HepG2 (cell line): ENCODE data around the gene OVCA2. TPM values are rescaled to one million over a fixed set of nuclear protein-coding genes. Genes with fewer than 3 reads are reported as not detected.

ENCODE experiments used
- ARHGAP35 ChIP-seq: sonication (generic); formaldehyde crosslinking; IDR thresholded peaks from 2 replicates; pipeline ENCODE4 v1.9.0; 2022; ENCODE audit warnings: mild to moderate bottlenecking, inconsistent platforms, moderate library complexity, missing genetic modification reagents, borderline replicate concordance
- ATF7-NPFF ChIP-seq: sonication (generic); formaldehyde crosslinking; IDR thresholded peaks from 2 replicates; pipeline ENCODE4 v1.8.1; 2023; ENCODE audit warnings: mild to moderate bottlenecking, low read depth, missing genetic modification reagents, moderate library complexity
- CHCHD3 ChIP-seq: sonication (generic); formaldehyde crosslinking; IDR thresholded peaks from 2 replicates; pipeline ENCODE4 v1.8.0; 2022; ENCODE audit warnings: mild to moderate bottlenecking, missing genetic modification reagents, moderate library complexity
- CREM ChIP-seq, 2 experiments: sonication (generic) in 1 of 2; formaldehyde crosslinking in 1 of 2; IDR thresholded peaks; 2 replicates each; pipeline versions ENCODE4 v1.4.0 to v1.6.1; 2016 to 2020; ENCODE audit warnings: antibody characterized with exemption in 1 of 2, mild to moderate bottlenecking in 1 of 2, missing genetic modification reagents in 1 of 2
- GMEB2 ChIP-seq: IDR thresholded peaks from 2 replicates; pipeline ENCODE4 v1.6.1; 2016; ENCODE audit warnings: missing biosample characterization, missing genetic modification reagents, low read depth
- MXI1 ChIP-seq: IDR thresholded peaks from 3 replicates; pipeline ENCODE4 v1.6.1; 2012; ENCODE audit warnings: low read depth, low read length, inconsistent platforms, borderline replicate concordance
- PAF1 ChIP-seq: IDR thresholded peaks from 2 replicates; pipeline ENCODE4 v1.6.1; 2016; ENCODE audit warnings: missing genetic modification reagents, missing compliant biosample characterization
- RBFOX2 ChIP-seq: fragments of 200-400 bp; formaldehyde crosslinking; IDR thresholded peaks from 2 replicates; pipeline ENCODE4 v1.6.1; 2017; ENCODE audit warnings: low read depth, mild to moderate bottlenecking, low read length
- RXRA ChIP-seq: sonication (generic); formaldehyde crosslinking; IDR thresholded peaks from 2 replicates; pipeline ENCODE4 v1.5.1; 2020; ENCODE audit warnings: missing genetic modification reagents
- TRIM24 ChIP-seq: sonication (generic); formaldehyde crosslinking; IDR thresholded peaks from 2 replicates; pipeline ENCODE4 v1.8.0; 2022; ENCODE audit warnings: mild to moderate bottlenecking, missing genetic modification reagents
- U2AF2 ChIP-seq: fragments of 200-400 bp; formaldehyde crosslinking; IDR thresholded peaks from 2 replicates; pipeline ENCODE4 v1.6.1; 2017; ENCODE audit warnings: low read depth, mild to moderate bottlenecking, low read length
- ZNF3 ChIP-seq: IDR thresholded peaks from 2 replicates; pipeline ENCODE4 v1.7.0; 2017; ENCODE audit warnings: inconsistent platforms
- ZNF333 ChIP-seq: sonication (generic); formaldehyde crosslinking; IDR thresholded peaks from 2 replicates; pipeline ENCODE4 v1.4.0; 2020; ENCODE audit warnings: mild to moderate bottlenecking, missing genetic modification reagents, borderline replicate concordance
- ZNF557 ChIP-seq: sonication (generic); formaldehyde crosslinking; IDR thresholded peaks from 2 replicates; pipeline ENCODE4 v1.4.0; 2020; ENCODE audit warnings: missing genetic modification reagents
- ZNF672 ChIP-seq: sonication (generic); formaldehyde crosslinking; IDR thresholded peaks from 2 replicates; pipeline ENCODE4 v1.8.1; 2022; ENCODE audit warnings: missing genetic modification reagents
- polyA plus RNA-seq, 8 experiments: library from polyadenylated mRNA; depleted of rRNA in 3 of 8; stranded (reverse) in 7 of 8; unstranded in 1 of 8; fragments of >200 nt; fragmentation: Illumina TruSeq in 4 of 8; extraction: Trizol in 4 of 8; gene quantifications; 2 replicates each; pipeline versions ENCODE4 v1.2.1 to v1.2.3, GENCODE V29; 2011 to 2016; ENCODE audit warnings: low read depth in 4 of 8, missing spikeins in 1 of 8, mixed read lengths in 1 of 8; ENCODE audit not compliant: insufficient read depth in 1 of 8
- total RNA-seq, 5 experiments: library from RNA; depleted of rRNA; stranded (reverse); fragments of >200 nt; fragmentation: Illumina TruSeq; extraction: Trizol; gene quantifications; 2 replicates each; pipeline ENCODE4 v1.2.3, GENCODE V29; 2016; ENCODE audit warnings: low read depth in 1 of 5
- TF ChIP-seq, protein P1 (sequence below): sonication (generic); formaldehyde crosslinking; IDR thresholded peaks from 2 replicates; pipeline ENCODE4 v1.5.0; 2020; ENCODE audit warnings: mild to moderate bottlenecking, missing genetic modification reagents
- TF ChIP-seq, protein P2 (sequence below): sonication (generic); formaldehyde crosslinking; conservative IDR thresholded peaks from 2 replicates; pipeline ENCODE4 v1.8.1; 2023; ENCODE audit warnings: missing genetic modification reagents
- TF ChIP-seq, protein P3 (sequence below): sonication (generic); formaldehyde crosslinking; IDR thresholded peaks from 2 replicates; pipeline ENCODE4 v1.4.0; 2020; ENCODE audit warnings: missing genetic modification reagents, borderline replicate concordance
- TF ChIP-seq, protein P4 (sequence below): sonication (generic); formaldehyde crosslinking; IDR thresholded peaks from 2 replicates; pipeline ENCODE4 v1.5.0; 2020; ENCODE audit warnings: mild to moderate bottlenecking, missing genetic modification reagents, borderline replicate concordance

The OVCA2 gene
- total and polyA plus RNA-seq, 2 of the 13 experiments (the other 11 are each of a cell fraction or from before 2014, with no cell fraction given) = 23.7 to 28.2 TPM

DNA sequence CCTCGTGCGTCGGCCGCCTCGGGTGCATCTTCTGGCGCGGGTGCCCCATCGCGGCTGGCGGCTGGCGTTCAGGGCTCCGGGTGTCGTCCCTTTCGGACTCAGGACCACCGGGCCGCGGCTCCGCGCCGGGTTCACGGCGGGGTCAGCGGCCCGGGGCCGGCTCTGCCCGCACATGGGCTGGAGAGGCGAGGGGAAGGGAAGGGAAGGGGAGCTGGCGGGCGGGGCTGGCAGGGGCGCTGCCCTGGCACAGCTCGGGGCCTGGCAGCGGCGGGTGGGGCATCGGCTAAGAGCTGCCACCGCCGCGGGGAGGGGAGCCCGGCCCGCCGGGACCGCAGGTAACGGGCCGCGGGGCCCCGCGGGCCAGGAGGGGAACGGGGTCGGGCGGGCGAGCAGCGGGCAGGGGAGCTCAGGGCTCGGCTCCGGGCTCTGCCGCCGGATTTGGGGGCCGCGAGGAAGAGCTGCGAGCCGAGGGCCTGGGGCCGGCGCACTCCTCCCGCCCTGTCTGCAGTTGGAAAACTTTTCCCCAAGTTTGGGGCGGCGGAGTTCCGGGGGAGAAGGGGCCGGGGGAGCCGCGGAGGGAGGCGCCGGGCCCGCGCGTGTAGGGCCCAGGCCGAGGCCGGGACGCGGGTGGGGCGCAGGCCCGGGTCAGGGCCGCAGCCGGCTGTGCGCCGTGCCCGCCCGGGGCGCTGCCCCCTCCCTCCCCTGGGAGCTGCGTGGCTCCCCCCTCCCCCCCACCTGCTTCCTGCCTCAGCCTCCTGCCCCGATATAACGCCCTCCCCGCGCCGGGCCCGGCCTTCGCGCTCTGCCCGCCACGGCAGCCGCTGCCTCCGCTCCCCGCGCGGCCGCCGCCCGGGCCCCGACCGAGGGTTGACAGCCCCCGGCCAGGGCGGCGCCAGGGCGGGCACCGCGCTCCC lies 13.7 kb downstream of the OVCA2 start (continued):
- TF ChIP-seq, protein P1, sequence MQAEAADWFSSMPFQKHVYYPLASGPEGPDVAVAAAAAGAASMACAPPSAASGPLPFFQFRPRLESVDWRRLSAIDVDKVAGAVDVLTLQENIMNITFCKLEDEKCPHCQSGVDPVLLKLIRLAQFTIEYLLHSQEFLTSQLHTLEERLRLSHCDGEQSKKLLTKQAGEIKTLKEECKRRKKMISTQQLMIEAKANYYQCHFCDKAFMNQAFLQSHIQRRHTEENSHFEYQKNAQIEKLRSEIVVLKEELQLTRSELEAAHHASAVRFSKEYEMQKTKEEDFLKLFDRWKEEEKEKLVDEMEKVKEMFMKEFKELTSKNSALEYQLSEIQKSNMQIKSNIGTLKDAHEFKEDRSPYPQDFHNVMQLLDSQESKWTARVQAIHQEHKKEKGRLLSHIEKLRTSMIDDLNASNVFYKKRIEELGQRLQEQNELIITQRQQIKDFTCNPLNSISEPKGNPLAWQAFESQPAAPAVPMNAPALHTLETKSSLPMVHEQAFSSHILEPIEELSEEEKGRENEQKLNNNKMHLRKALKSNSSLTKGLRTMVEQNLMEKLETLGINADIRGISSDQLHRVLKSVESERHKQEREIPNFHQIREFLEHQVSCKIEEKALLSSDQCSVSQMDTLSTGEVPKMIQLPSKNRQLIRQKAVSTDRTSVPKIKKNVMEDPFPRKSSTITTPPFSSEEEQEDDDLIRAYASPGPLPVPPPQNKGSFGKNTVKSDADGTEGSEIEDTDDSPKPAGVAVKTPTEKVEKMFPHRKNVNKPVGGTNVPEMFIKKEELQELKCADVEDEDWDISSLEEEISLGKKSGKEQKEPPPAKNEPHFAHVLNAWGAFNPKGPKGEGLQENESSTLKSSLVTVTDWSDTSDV (CRISPR knock-in tag) = no peak
- TF ChIP-seq RBFOX2 (0 out of 2 replicates have a peak, but pooled peaks have one; percentile 13), MXI1 (no peak), ATF7-NPFF (CRISPR knock-in tag) (peak; percentile 2; the same call in 1 of the 2 replicates), CREM (IDR thresholded peaks at IDR 0.05) (no peak), CREM (CRISPR knock-in tag; IDR thresholded peaks at IDR 0.05) (no peak), ARHGAP35 (no peak), GMEB2 (CRISPR knock-in tag) (no peak), TRIM24 (no peak), CHCHD3 (CRISPR knock-in tag) (no peak), PAF1 (CRISPR knock-in tag) (no peak), ZNF333 (CRISPR knock-in tag) (no peak), ZNF557 (CRISPR knock-in tag) (no peak), RXRA (no peak), ZNF672 (CRISPR knock-in tag) (no peak), ZNF3 (CRISPR knock-in tag) (no peak), U2AF2 (no peak)
- TF ChIP-seq, protein P2, sequence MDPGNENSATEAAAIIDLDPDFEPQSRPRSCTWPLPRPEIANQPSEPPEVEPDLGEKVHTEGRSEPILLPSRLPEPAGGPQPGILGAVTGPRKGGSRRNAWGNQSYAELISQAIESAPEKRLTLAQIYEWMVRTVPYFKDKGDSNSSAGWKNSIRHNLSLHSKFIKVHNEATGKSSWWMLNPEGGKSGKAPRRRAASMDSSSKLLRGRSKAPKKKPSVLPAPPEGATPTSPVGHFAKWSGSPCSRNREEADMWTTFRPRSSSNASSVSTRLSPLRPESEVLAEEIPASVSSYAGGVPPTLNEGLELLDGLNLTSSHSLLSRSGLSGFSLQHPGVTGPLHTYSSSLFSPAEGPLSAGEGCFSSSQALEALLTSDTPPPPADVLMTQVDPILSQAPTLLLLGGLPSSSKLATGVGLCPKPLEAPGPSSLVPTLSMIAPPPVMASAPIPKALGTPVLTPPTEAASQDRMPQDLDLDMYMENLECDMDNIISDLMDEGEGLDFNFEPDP (CRISPR knock-in tag) = 0 out of 2 replicates have a peak, but pooled peaks have one; percentile 6
- TF ChIP-seq, protein P3, sequence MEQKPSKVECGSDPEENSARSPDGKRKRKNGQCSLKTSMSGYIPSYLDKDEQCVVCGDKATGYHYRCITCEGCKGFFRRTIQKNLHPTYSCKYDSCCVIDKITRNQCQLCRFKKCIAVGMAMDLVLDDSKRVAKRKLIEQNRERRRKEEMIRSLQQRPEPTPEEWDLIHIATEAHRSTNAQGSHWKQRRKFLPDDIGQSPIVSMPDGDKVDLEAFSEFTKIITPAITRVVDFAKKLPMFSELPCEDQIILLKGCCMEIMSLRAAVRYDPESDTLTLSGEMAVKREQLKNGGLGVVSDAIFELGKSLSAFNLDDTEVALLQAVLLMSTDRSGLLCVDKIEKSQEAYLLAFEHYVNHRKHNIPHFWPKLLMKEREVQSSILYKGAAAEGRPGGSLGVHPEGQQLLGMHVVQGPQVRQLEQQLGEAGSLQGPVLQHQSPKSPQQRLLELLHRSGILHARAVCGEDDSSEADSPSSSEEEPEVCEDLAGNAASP = no peak
- TF ChIP-seq, protein P4, sequence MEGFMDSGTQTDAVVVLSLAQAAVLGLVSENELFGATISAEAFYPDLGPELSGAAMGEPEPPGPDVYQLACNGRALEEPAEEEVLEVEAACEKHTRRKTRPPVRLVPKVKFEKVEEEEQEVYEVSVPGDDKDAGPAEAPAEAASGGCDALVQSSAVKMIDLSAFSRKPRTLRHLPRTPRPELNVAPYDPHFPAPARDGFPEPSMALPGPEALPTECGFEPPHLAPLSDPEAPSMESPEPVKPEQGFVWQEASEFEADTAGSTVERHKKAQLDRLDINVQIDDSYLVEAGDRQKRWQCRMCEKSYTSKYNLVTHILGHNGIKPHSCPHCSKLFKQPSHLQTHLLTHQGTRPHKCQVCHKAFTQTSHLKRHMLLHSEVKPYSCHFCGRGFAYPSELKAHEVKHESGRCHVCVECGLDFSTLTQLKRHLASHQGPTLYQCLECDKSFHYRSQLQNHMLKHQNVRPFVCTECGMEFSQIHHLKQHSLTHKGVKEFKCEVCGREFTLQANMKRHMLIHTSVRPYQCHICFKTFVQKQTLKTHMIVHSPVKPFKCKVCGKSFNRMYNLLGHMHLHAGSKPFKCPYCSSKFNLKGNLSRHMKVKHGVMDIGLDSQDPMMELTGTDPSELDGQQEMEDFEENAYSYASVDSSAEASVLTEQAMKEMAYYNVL (CRISPR knock-in tag) = 0 out of 2 replicates have a peak, but pooled peaks have one; percentile 7
